ENCODE results near the gene LRP8. TPM values are rescaled to one million over a fixed set of nuclear protein-coding genes. Genes with fewer than 3 reads are reported as not detected.

LRP8 gene
- total RNA-seq, 1 experiment from 2014 or later: 56.3 TPM

DNA sequence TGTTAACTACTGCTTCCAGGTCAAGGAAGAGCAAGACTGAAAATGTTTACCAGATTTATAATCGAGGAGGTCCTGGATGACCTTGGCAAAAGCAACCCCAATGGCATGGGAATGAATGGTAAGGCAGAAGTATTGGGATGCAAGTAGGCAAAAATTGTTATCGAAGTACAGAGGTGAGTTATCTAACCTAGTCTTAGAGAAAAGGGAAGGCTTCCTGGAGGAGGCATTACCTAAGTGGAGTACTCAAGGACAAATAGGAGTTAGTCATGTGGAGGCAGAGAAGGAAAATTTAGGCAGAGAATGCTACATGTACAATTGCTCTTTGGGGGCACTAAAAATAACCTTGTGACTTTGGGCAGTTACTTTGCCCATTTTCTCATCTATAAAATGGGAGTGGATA is 86.0 kb downstream of the LRP8 start:
- H3K4me3 ChIP-seq (replicated peaks in 1 of 2; ENCODE audit: low read depth in 1 of 2, low read length in 2 of 2): no peak overlapping the region
- peaks cover 5 to 7% of the 10 kb centered on the region in 2 experiments; a peak in 2 of 4 replicates for H3K36me3 ChIP-seq (ENCODE audit: control insufficient read depth in 1 of 2, insufficient read depth in 2 of 2, low read length in 2 of 2)
- H4K20me1 ChIP-seq (ENCODE audit: insufficient read depth): no peaks in the 10 kb centered on the region
- no peak for DNase-seq (ENCODE audit: low read depth, low spot score)
- POLR2A ChIA-PET: no interaction called here
- no peaks in the 10 kb centered on the region for H3K9me2 ChIP-seq (ENCODE audit: insufficient read depth)
- no peak overlapping the region for H3K27ac ChIP-seq (ENCODE audit: low read depth, low read length)
- RAD21 ChIA-PET (ENCODE audit: low non-redundant PET in 1 of 2, low total read pairs in 2 of 2, uncharacterized antibody in 2 of 2, unreplicated experiment in 2 of 2): no interaction called here
- no peak overlapping the region for H3K4me2 ChIP-seq (ENCODE audit: low read length)
- TF ChIP-seq ZNF274 (IDR thresholded peaks at IDR 0.05; ENCODE audit: low read depth, low read length) (no peak), FOSL1 (IDR thresholded peaks at IDR 0.05; ENCODE audit: low read depth) (no peak), EZH2phosphoT487 (IDR thresholded peaks at IDR 0.05; ENCODE audit: borderline replicate concordance) (no peak), EZH2 (IDR thresholded peaks at IDR 0.05) (no peak), RAD21 (IDR thresholded peaks at IDR 0.05; ENCODE audit: low read depth) (no peak), SP1 (IDR thresholded peaks at IDR 0.05; ENCODE audit: low read depth) (no peak), CEBPB (IDR thresholded peaks at IDR 0.05; ENCODE audit: low read depth) (no peak), TCF7L2 (IDR thresholded peaks at IDR 0.05; ENCODE audit: borderline replicate concordance, extremely low read depth, insufficient read depth, insufficient read length) (no peak)
- peaks cover 15% of the 10 kb centered on the region for H3K79me2 ChIP-seq (ENCODE audit: insufficient read depth, low read length)
- H3K9ac ChIP-seq (ENCODE audit: low read length): no peak overlapping the region
- no peaks in the 10 kb centered on the region for H3K27me3 ChIP-seq (ENCODE audit: insufficient read depth, low read length)
- no peak for ATAC-seq
- peaks cover 8 to 18% of the 10 kb centered on the region in 2 experiments; a peak in 2 of 4 replicates for H3K4me1 ChIP-seq (ENCODE audit: control insufficient read depth in 1 of 2, insufficient read depth in 2 of 2, low read length in 2 of 2)
- no peak overlapping the region for H2AFZ ChIP-seq (ENCODE audit: low read depth, low read length, poor library complexity, severe bottlenecking)
- BruUV-seq (replicated peaks): no TSS peak
- CTCF ChIA-PET: no interaction called here
- no peaks in the 10 kb centered on the region for H3K9me3 ChIP-seq (ENCODE audit: control insufficient read depth in 1 of 2, insufficient read depth in 1 of 2, low read depth in 1 of 2, low read length in 2 of 2)
- intact Hi-C loops (cut with micrococcal nuclease): no loop called here

DNA sequence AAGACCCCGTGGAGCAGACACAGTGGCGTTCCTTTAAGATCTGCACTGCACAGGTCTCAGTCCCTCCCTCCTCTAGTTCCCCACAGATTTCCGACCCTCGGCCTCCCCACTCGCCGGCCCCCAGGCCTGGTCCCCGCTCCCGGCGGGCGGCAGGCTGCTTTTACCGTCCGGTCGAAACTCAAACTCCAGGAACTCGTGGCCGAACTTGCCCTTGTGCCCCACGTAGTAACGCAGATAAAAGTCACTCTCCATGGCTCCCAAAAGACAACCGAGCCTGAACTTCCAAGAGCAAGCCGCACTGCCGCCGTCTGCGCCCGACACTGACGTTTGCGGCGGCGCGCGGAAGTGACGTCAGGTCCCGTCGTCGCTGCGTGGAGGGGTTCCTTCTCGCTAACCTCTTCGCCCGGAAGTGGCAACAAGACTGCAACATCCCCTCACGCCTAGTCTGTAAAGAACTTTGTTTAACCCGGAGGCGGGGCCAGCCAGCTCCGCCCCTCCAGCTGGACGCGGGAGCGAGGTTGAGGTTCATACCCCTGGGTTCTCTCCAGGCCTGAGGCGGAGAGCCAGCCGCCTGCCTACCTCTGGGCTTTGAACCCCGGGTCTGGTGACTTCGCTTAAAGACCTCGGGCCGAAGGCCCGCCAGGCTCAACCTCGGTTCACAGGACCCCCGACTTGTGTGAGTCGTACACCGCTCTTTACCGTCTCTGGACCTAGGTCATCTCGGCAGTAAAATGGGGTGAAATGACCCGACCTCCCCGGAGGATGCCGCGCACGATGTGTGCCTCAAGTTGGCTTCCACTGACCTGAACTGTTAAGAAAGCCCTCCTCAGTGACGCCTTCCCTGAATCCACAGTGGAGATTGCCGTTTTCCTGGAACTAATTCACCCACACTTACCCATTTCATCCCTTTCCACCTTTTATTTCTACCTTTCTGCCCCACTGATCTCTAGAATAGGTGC is 89.4 kb downstream of the LRP8 start, which contains the start of gene MAGOH:
MAGOH (minus strand) TSS at position 322 of the 959 bp plus-strand sequence; CDS start at position 252, 70 bp downstream.
- Histone ChIP-seq H3K9me3 (ENCODE audit: control insufficient read depth in 1 of 2, insufficient read depth in 1 of 2, low read depth in 1 of 2, low read length in 2 of 2) (no peaks in the 10 kb centered on the region), H3K36me3 (ENCODE audit: control insufficient read depth in 1 of 2, insufficient read depth in 2 of 2, low read length in 2 of 2) (peaks cover 12 to 14% of the 10 kb centered on the region in 2 experiments; a peak in 2 of 4 replicates), H3K4me3 (replicated peaks in 1 of 2; ENCODE audit: low read depth in 1 of 2, low read length in 2 of 2) (peak within 1 kb of the TSS; percentile 88 to 98), H3K4me1 (ENCODE audit: control insufficient read depth in 1 of 2, insufficient read depth in 2 of 2, low read length in 2 of 2) (peaks cover 8 to 20% of the 10 kb centered on the region in 2 experiments; a peak in 2 of 4 replicates), H2AFZ (ENCODE audit: low read depth, low read length, poor library complexity, severe bottlenecking) (no peak within 1 kb of the TSS), H3K9me2 (ENCODE audit: insufficient read depth) (no peaks in the 10 kb centered on the region), H3K79me2 (ENCODE audit: insufficient read depth, low read length) (peaks cover 42% of the 10 kb centered on the region), H3K27ac (ENCODE audit: low read depth, low read length) (peak within 1 kb of the TSS; percentile 57), H3K9ac (ENCODE audit: low read length) (peak within 1 kb of the TSS; percentile 82), H3K27me3 (ENCODE audit: insufficient read depth, low read length) (no peaks in the 10 kb centered on the region), H4K20me1 (ENCODE audit: insufficient read depth) (no peaks in the 10 kb centered on the region), H3K4me2 (ENCODE audit: low read length) (peak within 1 kb of the TSS; percentile 81)
- ChIA-PET RAD21 (ENCODE audit: low non-redundant PET in 1 of 2, low total read pairs in 2 of 2, uncharacterized antibody in 2 of 2, unreplicated experiment in 2 of 2) (interaction anchor here in 1 of 2 experiments (0.6 kb wide), 1 partner anchor 226 kb away, joined by 3 read pairs; no protein-coding TSS in a partner anchor), CTCF (no interaction called here), POLR2A (interaction anchor here (0.8 to 1.0 kb wide), 5 partner anchors 9 to 707 kb away, joined by 3 to 6 read pairs (median 3); partner anchors contain the start of genes CZIB, IFT25 and LRRC42)
- BruUV-seq (replicated peaks): TSS peak; percentile 96
- intact Hi-C loops (cut with micrococcal nuclease): no loop called here
- ATAC-seq: peak; percentile 97
- peak; percentile 89 for DNase-seq (ENCODE audit: low read depth, low spot score)
- peak; percentile 81; the same call in 1 of the 2 replicates for TF ChIP-seq SP1 (IDR thresholded peaks at IDR 0.05; ENCODE audit: low read depth)
- peak; percentile 82 for TF ChIP-seq ELF1 (IDR thresholded peaks at IDR 0.05; ENCODE audit: borderline replicate concordance, low read depth)
- TF ChIP-seq POLR2AphosphoS5 (IDR thresholded peaks at IDR 0.05; ENCODE audit: low read depth, low read length): peak; percentile 90
- TF ChIP-seq POLR2A (IDR thresholded peaks at IDR 0.05; ENCODE audit: borderline replicate concordance, extremely low read depth, insufficient read depth, insufficient read length): peak; percentile 21
- TF ChIP-seq SIN3A (IDR thresholded peaks at IDR 0.05; ENCODE audit: low read depth): peak; percentile 88
- peak; percentile 81 for TF ChIP-seq CEBPB (IDR thresholded peaks at IDR 0.05; ENCODE audit: low read depth)
- TF ChIP-seq, protein P1, sequence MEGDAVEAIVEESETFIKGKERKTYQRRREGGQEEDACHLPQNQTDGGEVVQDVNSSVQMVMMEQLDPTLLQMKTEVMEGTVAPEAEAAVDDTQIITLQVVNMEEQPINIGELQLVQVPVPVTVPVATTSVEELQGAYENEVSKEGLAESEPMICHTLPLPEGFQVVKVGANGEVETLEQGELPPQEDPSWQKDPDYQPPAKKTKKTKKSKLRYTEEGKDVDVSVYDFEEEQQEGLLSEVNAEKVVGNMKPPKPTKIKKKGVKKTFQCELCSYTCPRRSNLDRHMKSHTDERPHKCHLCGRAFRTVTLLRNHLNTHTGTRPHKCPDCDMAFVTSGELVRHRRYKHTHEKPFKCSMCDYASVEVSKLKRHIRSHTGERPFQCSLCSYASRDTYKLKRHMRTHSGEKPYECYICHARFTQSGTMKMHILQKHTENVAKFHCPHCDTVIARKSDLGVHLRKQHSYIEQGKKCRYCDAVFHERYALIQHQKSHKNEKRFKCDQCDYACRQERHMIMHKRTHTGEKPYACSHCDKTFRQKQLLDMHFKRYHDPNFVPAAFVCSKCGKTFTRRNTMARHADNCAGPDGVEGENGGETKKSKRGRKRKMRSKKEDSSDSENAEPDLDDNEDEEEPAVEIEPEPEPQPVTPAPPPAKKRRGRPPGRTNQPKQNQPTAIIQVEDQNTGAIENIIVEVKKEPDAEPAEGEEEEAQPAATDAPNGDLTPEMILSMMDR (IDR thresholded peaks at IDR 0.05 in 2 of 3, conservative IDR thresholded peaks at IDR 0.05 in 1 of 3; ENCODE audit: borderline replicate concordance in 1 of 3, insufficient read depth in 1 of 3, low read depth in 2 of 3, low read length in 2 of 3): no peak
- peak; percentile 96 for TF ChIP-seq SRF (IDR thresholded peaks at IDR 0.05; ENCODE audit: low read depth)
- TF ChIP-seq JUND (IDR thresholded peaks at IDR 0.05): no peak; the same call in 1 of the 2 replicates
- no peak for TF ChIP-seq ZNF274 (IDR thresholded peaks at IDR 0.05; ENCODE audit: low read depth, low read length)
- peak; percentile 86 for TF ChIP-seq CBX3 (IDR thresholded peaks at IDR 0.05; ENCODE audit: low read depth)
- TF ChIP-seq EGR1 (IDR thresholded peaks at IDR 0.05; ENCODE audit: low read depth): no peak
